GM19240 (cell line): ENCODE results near the gene PCSK5.

Experiments used
- DNase-seq: peaks from one replicate; pipeline ENCODE4 v3.0.0; 2011; ENCODE audit warnings: low spot score; ENCODE audit not compliant: insufficient read length

Gene PCSK5

DNA sequence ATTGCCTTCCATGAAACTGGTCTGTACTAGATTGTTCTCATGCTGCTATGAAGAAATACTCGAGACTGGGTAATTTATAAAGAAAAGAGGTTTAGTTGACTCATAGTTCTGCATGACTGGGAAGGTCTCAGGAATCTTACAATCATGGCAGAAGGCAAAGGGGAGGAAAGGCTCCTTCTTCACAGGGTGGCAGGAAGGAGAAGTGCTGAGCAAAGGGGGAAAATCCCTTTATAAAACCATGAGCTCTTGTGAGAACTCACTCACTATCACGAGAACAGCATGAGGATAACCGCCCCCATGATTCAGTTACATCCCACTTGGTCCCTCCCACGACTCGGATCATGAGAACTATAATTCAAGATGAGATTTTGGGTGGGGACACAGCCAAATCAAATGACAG is 340.5 kb downstream of the PCSK5 start:
- DNase-seq = no peak

GRCh38 chr9:76232861-76233489 is 342.5 kb downstream of the PCSK5 start:
- no peak for DNase-seq

DNA sequence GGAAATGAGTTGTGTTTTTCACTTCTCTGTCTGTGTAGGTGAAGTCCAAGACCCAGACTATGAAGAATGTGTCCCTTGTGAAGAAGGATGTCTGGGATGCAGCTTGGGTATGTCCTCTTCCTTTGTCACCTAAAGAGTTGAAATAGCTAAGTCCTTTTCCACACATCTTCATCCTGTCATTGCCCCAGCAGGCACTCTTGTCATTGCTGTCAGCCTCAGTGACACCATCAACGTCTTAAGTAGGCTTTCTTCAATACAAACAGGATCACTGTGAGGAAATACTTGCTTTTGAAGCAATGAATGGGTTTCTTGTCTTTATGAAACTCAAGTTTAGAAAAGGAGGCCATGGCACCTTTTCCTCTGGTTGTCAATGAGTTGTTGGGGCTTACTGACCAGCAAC is 350.1 kb downstream of the PCSK5 start:
- DNase-seq = no peak

- DNase-seq = no peak
Measured at GRCh38 chr9:76245518-76245917, 355.0 kb downstream of the PCSK5 start.

GRCh38 chr9:76246680-76247079 is 356.2 kb downstream of the PCSK5 start:
- no peak for DNase-seq

GRCh38 chr9:76247426-76247825 is 357.0 kb downstream of the PCSK5 start:
- DNase-seq = no peak

DNA sequence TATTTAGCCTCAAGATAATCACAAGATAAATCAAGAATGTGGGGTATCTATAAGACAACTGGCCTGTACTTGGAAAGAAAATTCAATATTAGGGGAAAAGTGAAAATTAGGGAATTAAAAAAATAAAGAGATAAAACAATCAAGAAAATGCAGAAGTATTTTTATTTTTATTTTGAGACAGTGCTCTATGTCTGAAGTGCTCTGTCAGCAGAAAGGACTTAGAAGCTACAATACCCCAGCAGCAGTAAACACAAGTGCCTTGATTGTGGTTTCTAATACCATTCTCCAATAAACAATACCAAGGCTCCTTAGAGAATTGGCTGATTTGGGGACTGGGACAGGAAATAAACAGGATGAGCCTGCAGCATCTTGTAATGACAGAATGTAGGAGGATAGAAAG is 358.8 kb downstream of the PCSK5 start:
- no peak for DNase-seq

- DNase-seq = no peak
Measured at GRCh38 chr9:76255781-76256455, 365.4 kb downstream of the PCSK5 start.

GRCh38 chr9:76257311-76257710 is 366.8 kb downstream of the PCSK5 start:
- DNase-seq = no peak

GRCh38 chr9:76266649-76267283 is 376.3 kb downstream of the PCSK5 start:
- DNase-seq = no peak

GRCh38 chr9:76267284-76267652 is 376.8 kb downstream of the PCSK5 start:
- no peak for DNase-seq

DNA sequence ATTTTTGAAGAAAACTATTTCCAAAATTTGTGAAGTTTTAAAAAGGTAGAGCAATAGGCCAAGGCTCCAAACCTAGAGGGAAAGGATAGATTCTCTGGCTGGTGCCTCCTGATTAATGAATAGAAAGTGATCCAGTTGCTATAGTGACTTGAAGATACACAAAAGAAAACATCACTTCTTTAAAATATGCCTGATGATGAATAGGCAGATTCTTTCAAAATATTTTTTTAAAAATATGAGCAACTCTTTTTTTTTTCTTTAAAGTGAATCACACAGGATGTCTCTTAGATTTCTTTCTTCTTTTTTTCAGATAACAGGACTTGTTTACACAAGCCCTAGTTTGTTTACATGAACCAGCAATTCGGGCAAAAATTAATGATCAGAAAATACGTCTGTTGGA is 379.3 kb downstream of the PCSK5 start:
- DNase-seq = no peak

- DNase-seq = no peak
Measured at GRCh38 chr9:76271755-76272154, 381.3 kb downstream of the PCSK5 start.

DNA sequence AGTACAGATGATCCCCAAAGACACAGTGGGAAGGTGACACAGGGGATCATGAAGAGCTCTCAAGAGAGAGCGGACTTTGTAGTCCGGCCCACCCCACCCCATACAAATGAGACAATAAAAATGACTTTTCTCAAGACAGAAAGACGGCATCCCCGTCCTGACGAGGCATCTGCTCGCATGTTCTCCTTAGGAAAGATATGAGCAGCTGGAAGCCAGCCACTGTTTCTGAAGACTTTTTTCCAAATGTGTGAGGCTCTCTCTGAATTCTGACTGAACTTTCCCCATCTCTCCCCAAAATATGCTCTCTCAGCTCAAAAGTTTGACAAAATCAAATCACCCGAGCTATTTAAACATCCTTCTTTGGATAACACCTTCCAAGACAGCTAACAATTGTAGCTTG is 398.6 kb downstream of the PCSK5 start:
- DNase-seq = no peak

DNA sequence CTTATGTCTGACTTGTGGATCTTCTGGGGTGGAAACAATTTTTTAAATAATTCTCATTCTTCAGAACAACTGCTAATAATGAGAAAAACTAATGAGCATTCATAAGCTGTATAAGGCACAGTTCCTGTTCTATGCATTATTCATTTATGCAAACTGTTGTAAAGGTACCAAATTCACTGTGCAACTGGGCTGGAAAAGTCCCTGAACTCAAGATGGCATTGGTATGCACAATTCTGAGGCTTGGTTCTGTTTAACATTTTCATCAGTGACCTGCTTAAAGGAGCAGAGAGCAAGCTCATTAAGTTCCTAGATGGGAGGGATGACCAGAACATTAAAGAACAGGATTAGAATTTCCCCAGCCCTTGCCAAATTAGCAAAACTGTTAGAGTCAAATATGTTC is 399.2 kb downstream of the PCSK5 start:
- DNase-seq = no peak

DNA sequence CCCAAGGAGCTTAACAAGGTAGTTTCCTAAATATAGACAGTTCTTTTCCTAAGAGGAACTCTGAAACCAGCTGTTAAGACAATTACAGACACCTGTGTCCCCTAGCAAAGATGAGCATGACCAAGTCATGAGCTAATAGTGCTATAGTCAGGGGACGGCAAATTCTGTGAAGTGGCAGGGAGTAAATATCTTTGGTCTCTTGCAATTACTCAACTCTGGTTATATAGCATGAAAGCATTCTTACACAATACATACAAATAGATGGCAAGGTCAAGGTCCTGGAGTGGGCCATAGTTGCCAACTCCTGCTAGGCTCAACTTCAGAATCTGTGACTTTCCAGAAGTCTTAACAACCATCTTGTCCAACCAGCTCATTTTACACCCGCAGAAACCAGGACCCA is 400.1 kb downstream of the PCSK5 start:
- no peak for DNase-seq

DNA sequence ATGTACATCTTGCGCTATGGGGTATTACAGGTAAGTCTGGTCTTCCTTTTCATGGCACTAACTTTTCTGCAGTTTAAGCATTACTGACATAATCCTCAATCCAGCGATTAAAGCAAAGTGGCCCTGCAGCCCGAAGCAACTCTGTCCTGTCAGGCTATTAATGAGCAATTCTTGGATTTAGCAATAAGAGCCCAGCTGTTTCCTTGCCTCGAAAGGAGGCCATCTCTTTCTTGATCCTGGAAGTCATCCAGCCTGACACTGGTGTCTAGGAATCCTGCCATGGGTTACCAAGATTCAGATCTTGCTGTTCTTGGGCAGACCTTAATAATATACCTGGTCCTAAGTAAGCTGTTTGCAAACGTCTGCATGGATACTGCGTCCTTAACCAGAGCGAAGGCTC is 401.8 kb downstream of the PCSK5 start:
- DNase-seq = no peak

GRCh38 chr9:76292658-76293057 is 402.2 kb downstream of the PCSK5 start:
- no peak for DNase-seq

DNA sequence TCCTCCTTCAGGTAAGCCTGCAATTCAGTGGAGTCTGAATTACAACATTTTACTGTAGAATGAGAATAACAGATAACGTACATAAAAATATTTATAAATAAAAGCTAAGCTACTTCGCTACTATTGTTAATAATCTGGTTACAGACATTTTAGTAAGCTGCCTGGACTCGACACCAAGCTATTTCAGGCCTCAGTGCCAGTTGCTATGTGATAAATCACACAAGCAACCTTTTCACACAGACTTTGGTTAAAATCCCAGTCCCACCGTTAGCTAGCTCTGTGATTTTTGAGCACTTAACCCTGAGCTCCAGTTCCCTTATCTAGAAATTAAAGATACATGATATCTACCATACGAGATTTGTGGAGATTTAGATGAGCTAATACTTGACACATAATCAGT is 403.8 kb downstream of the PCSK5 start:
- no peak for DNase-seq

- no peak for DNase-seq
Measured at GRCh38 chr9:76296561-76297310, 406.3 kb downstream of the PCSK5 start.

- no peak for DNase-seq
Measured at GRCh38 chr9:76297721-76298239, 407.3 kb downstream of the PCSK5 start.

- DNase-seq = no peak
Measured at GRCh38 chr9:76298521-76299144, 408.2 kb downstream of the PCSK5 start.
